Mesothelial cell of epicardium (in vitro differentiated cells): ENCODE data around the gene VWF. TPM values are rescaled to one million over a fixed set of nuclear protein-coding genes. Genes with fewer than 3 reads are reported as not detected.
"Not testable (repeated sequence)": the region's sequence is repeated elsewhere in the genome, so short reads cannot be mapped to it uniquely, and the experiment has no call there.

Source experiments
- DNase-seq, 2 experiments: peaks; one replicate each; pipeline ENCODE4 v3.0.0; 2021; ENCODE audit warnings: low spot score in 2 of 2; ENCODE audit not compliant: unreplicated experiment in 2 of 2
- H3K27ac Mint-ChIP-seq: 2 replicates; pipeline ENCODE4 v1.8.0; 2021; ENCODE audit warnings: mixed read lengths
- H3K27me3 Mint-ChIP-seq: 2 replicates; pipeline ENCODE4 v1.8.0; 2021; ENCODE audit warnings: low read depth, mixed read lengths
- H3K36me3 Mint-ChIP-seq: 2 replicates; pipeline ENCODE4 v1.8.0; 2021; ENCODE audit warnings: mixed read lengths
- H3K4me1 Mint-ChIP-seq: 2 replicates; pipeline ENCODE4 v1.8.0; 2021; ENCODE audit warnings: mixed read lengths
- H3K4me3 Mint-ChIP-seq: 2 replicates; pipeline ENCODE4 v1.8.0; 2021; ENCODE audit warnings: mild to moderate bottlenecking, moderate library complexity, mixed read lengths
- H3K9me3 Mint-ChIP-seq: 2 replicates; pipeline ENCODE4 v1.8.0; 2021; ENCODE audit warnings: mixed read lengths
- total RNA-seq: library from RNA; stranded (reverse); gene quantifications from 3 replicates; pipeline ENCODE4 v1.2.1, GENCODE V29; 2021
- TF ChIP-seq, protein P1 (sequence below): fragments of 200-600 bp; sonication (generic); IDR thresholded peaks from one replicate; pipeline ENCODE4 v1.5.0; 2021; ENCODE audit warnings: antibody characterized with exemption; ENCODE audit not compliant: unreplicated experiment

The VWF gene
- total RNA-seq, 1 donor from 2014 or later = 0.31 TPM

DNA sequence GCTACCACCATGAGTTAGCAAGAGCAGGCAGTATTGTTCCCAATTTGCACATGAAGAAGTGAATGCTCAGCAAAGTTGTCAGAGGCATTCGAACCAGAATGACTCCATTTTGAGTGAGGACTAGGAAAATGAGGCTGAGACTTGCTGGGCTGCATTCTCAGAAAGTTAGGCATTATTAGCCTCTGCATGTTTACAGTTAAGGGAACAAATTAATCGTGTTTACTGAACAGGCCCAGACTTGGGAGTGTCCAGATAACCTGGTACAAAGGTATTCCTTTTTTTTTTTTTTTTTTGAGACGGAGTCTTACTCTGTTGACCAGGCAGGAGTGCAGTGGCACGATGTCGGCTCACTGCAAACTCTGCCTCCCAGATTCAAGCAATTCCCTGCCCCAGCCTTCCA lies 22.5 kb upstream of the VWF start:
- TF ChIP-seq, protein P1, sequence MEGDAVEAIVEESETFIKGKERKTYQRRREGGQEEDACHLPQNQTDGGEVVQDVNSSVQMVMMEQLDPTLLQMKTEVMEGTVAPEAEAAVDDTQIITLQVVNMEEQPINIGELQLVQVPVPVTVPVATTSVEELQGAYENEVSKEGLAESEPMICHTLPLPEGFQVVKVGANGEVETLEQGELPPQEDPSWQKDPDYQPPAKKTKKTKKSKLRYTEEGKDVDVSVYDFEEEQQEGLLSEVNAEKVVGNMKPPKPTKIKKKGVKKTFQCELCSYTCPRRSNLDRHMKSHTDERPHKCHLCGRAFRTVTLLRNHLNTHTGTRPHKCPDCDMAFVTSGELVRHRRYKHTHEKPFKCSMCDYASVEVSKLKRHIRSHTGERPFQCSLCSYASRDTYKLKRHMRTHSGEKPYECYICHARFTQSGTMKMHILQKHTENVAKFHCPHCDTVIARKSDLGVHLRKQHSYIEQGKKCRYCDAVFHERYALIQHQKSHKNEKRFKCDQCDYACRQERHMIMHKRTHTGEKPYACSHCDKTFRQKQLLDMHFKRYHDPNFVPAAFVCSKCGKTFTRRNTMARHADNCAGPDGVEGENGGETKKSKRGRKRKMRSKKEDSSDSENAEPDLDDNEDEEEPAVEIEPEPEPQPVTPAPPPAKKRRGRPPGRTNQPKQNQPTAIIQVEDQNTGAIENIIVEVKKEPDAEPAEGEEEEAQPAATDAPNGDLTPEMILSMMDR = no peak
- no peak for DNase-seq
- H3K36me3 Mint-ChIP-seq = no peaks in the 10 kb centered on the region
- no peak overlapping the region for H3K4me3 Mint-ChIP-seq
- peaks cover 4% of the 10 kb centered on the region for H3K9me3 Mint-ChIP-seq
- no peaks in the 10 kb centered on the region for H3K27me3 Mint-ChIP-seq
- H3K27ac Mint-ChIP-seq = no peak overlapping the region
- no peaks in the 10 kb centered on the region for H3K4me1 Mint-ChIP-seq

- no peaks in the 10 kb centered on the region for H3K4me1 Mint-ChIP-seq
- TF ChIP-seq, protein P1 = no peak
These were observed 22.0 kb upstream of the VWF start for GRCh38 chr12:6146509-6146908.

GRCh38 chr12:6145564-6145963 lies 21.1 kb upstream of the VWF start:
- TF ChIP-seq, protein P1 = no peak
- no peak for DNase-seq
- H3K27ac Mint-ChIP-seq = no peak overlapping the region
- peaks cover 4% of the 10 kb centered on the region for H3K9me3 Mint-ChIP-seq
- H3K27me3 Mint-ChIP-seq = no peaks in the 10 kb centered on the region
- no peaks in the 10 kb centered on the region for H3K36me3 Mint-ChIP-seq
- H3K4me1 Mint-ChIP-seq = no peaks in the 10 kb centered on the region
- H3K4me3 Mint-ChIP-seq = no peak overlapping the region

More at GRCh38 chr12:6146509-6146908, 22.0 kb upstream of the VWF start:
- no peak for DNase-seq
- no peak overlapping the region for H3K27ac Mint-ChIP-seq
- H3K9me3 Mint-ChIP-seq = peaks cover 4% of the 10 kb centered on the region
- no peaks in the 10 kb centered on the region for H3K36me3 Mint-ChIP-seq
- H3K4me3 Mint-ChIP-seq = no peak overlapping the region
- no peaks in the 10 kb centered on the region for H3K27me3 Mint-ChIP-seq

- Mint-ChIP-seq H3K27me3 (no peaks in the 10 kb centered on the region), H3K4me3 (no peak overlapping the region), H3K36me3 (no peaks in the 10 kb centered on the region), H3K27ac (no peak overlapping the region), H3K4me1 (no peaks in the 10 kb centered on the region), H3K9me3 (no peaks in the 10 kb centered on the region)
- no peak for DNase-seq
- TF ChIP-seq, protein P1 = no peak
These were observed 18.8 kb upstream of the VWF start for GRCh38 chr12:6143303-6143675.

- H3K27me3 Mint-ChIP-seq, DNase-seq, H3K36me3 Mint-ChIP-seq, H3K4me1 Mint-ChIP-seq, H3K9me3 Mint-ChIP-seq, H3K4me3 Mint-ChIP-seq, H3K27ac Mint-ChIP-seq: not testable (repeated sequence)
These were observed 18.2 kb upstream of the VWF start for GRCh38 chr12:6142368-6143302.

DNA sequence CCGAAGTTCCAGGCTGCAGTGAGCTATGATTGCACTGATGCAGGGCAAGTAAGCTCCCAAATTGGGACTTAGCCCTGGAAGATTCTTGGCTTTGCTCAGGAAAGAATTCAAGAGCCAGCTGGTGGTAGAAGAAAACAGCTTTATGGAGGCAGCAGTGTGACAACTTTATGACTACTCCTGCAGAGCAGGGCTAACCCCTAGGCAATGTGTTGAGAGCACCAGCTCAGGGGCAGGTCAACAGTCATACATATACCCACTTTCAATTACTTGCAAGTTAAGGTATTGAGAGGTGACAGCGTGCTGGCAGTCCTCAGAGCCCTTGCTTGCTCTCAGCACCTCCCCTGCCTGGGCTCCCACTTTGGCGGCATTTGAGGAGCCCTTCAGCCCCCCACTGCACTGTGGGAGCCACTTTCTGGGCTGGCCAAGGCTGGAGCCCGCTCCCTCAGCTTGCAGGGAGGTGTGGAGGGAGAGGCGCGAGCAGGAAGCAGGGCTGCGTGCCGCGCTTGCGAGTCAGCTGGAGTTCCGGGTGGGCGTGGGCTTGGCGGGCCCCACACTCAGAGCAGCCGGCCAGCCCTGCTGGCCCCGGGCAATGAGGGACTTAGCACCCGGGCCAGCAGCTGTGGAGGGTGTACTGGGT lies 17.4 kb upstream of the VWF start:
- H3K4me1 Mint-ChIP-seq, H3K36me3 Mint-ChIP-seq, H3K4me3 Mint-ChIP-seq, H3K27me3 Mint-ChIP-seq, DNase-seq, H3K27ac Mint-ChIP-seq, H3K9me3 Mint-ChIP-seq: not testable (repeated sequence)
